Peyer's patch (tissue), 4 donors: ENCODE measurements around the gene STEAP4. TPM values are rescaled to one million over a fixed set of nuclear protein-coding genes. Genes with fewer than 3 reads are reported as not detected.

Source experiments
- DNase-seq, 3 donors: peaks; one replicate each; pipeline ENCODE4 v3.0.0-alpha.2; 2017 to 2019
- H3K27ac ChIP-seq, 4 donors: fragments of 200-600 bp; sonication (generic); one replicate each; pipeline ENCODE4 v1.5.1; 2016 to 2019
- H3K27me3 ChIP-seq, 2 donors: fragments of 200-600 bp; sonication (generic); one replicate each; pipeline ENCODE4 v1.5.1; 2019
- H3K36me3 ChIP-seq, 3 donors: fragments of 200-600 bp; sonication (generic); one replicate each; pipeline ENCODE4 v1.5.1; 2016 to 2019
- H3K4me1 ChIP-seq, 4 donors: fragments of 200-600 bp; sonication (generic); one replicate each; pipeline ENCODE4 v1.5.1; 2016 to 2019
- H3K4me3 ChIP-seq, 4 donors: fragments of 200-600 bp; sonication (generic); 1 replicate in 3 of 4; 2 replicates in 1 of 4; pipeline ENCODE4 v1.5.1; 2016 to 2019; ENCODE audit warnings: mild to moderate bottlenecking in 1 of 4
- H3K9me3 ChIP-seq, 4 donors: fragments of 200-600 bp; sonication (generic); one replicate each; pipeline ENCODE4 v1.5.1; 2016 to 2019; ENCODE audit warnings: mild to moderate bottlenecking in 1 of 4
- POLR2A ChIP-seq, 2 donors: fragments of 450-650 bp; IDR thresholded peaks; one replicate each; pipeline ENCODE4 v1.5.1; 2017; ENCODE audit warnings: antibody characterized with exemption in 2 of 2, mild to moderate bottlenecking in 2 of 2, moderate library complexity in 2 of 2
- total RNA-seq, 4 donors: library from RNA; depleted of rRNA; stranded (reverse); fragments of >200 nt; gene quantifications; one replicate each; pipeline ENCODE4 v1.1.0, GENCODE V29; 2016
- TF ChIP-seq, protein P1 (sequence below), 6 experiments: fragments of 450-650 bp in 4 of 6; fragments of 200-600 bp in 2 of 6; sonication (generic) in 1 of 6; IDR thresholded peaks; one replicate each; pipeline ENCODE4 v1.5.1; 2017 to 2019; ENCODE audit warnings: antibody characterized with exemption in 6 of 6, mild to moderate bottlenecking in 3 of 6, moderate library complexity in 1 of 6

STEAP4 gene
- total RNA-seq, 4 donors from 2014 or later = 1.9 to 16.5 (median 5.1) TPM

DNA sequence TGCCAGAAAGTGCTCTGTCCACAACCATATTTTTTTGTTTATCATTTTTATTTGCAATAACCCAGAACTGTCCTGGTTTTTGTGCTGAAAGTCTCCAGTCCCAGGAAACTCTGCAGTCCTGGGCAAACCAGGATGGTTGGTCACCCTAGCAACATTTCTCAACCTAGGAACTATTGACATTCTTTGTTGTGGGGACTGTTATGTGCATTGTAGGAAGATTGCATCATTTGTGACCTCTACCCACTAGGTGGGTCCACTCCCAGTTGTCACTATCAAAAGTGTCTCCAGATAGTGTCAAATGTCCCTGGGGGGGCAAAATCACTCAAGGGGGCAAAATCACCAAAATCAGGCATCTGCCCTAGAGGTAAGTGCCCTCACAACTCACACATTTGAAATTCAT lies 72.9 kb downstream of the STEAP4 start:
- H3K4me3 ChIP-seq = no peak overlapping the region
- TF ChIP-seq, protein P1, sequence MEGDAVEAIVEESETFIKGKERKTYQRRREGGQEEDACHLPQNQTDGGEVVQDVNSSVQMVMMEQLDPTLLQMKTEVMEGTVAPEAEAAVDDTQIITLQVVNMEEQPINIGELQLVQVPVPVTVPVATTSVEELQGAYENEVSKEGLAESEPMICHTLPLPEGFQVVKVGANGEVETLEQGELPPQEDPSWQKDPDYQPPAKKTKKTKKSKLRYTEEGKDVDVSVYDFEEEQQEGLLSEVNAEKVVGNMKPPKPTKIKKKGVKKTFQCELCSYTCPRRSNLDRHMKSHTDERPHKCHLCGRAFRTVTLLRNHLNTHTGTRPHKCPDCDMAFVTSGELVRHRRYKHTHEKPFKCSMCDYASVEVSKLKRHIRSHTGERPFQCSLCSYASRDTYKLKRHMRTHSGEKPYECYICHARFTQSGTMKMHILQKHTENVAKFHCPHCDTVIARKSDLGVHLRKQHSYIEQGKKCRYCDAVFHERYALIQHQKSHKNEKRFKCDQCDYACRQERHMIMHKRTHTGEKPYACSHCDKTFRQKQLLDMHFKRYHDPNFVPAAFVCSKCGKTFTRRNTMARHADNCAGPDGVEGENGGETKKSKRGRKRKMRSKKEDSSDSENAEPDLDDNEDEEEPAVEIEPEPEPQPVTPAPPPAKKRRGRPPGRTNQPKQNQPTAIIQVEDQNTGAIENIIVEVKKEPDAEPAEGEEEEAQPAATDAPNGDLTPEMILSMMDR (IDR thresholded peaks at IDR 0.05) = no peak
- TF ChIP-seq POLR2A (IDR thresholded peaks at IDR 0.05) = no peak

DNA sequence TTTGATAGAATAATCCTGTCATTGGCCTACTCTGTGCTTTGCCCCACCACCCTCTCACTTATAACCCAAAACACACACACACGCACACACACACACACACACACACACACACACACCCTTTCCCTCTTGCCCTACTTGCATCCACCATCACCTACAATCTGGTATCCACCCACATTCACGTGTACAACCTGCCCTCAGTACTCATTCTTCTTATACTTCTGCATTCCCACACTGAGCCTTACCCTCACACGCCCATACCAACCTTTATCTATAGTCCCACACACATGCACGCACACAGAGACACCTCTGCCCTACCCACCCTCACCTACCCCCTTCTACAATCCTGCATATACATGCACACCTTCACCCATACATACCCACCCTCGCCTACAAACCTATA lies 76.0 kb downstream of the STEAP4 start:
- Histone ChIP-seq H3K27ac (no peak overlapping the region), H3K4me3 (peak overlapping the region in 1 of 4 donors; percentile 22), H3K4me1 (peaks cover 0 to 7% (median 2%) of the 10 kb centered on the region in 4 donors), H3K27me3 (no peaks in the 10 kb centered on the region), H3K9me3 (no peaks in the 10 kb centered on the region), H3K36me3 (no peaks in the 10 kb centered on the region)
- TF ChIP-seq, protein P1 (IDR thresholded peaks at IDR 0.05) = no peak
- TF ChIP-seq POLR2A (IDR thresholded peaks at IDR 0.05) = no peak
- no peak for DNase-seq

More for the DNA sequence above, 72.9 kb downstream of the STEAP4 start:
- peaks cover 0 to 3% (median under 1%) of the 10 kb centered on the region in 4 donors for H3K4me1 ChIP-seq
- H3K27ac ChIP-seq = no peak overlapping the region
- H3K27me3 ChIP-seq = no peaks in the 10 kb centered on the region
- H3K36me3 ChIP-seq = no peaks in the 10 kb centered on the region
- no peak for DNase-seq
- H3K9me3 ChIP-seq = no peaks in the 10 kb centered on the region

DNA sequence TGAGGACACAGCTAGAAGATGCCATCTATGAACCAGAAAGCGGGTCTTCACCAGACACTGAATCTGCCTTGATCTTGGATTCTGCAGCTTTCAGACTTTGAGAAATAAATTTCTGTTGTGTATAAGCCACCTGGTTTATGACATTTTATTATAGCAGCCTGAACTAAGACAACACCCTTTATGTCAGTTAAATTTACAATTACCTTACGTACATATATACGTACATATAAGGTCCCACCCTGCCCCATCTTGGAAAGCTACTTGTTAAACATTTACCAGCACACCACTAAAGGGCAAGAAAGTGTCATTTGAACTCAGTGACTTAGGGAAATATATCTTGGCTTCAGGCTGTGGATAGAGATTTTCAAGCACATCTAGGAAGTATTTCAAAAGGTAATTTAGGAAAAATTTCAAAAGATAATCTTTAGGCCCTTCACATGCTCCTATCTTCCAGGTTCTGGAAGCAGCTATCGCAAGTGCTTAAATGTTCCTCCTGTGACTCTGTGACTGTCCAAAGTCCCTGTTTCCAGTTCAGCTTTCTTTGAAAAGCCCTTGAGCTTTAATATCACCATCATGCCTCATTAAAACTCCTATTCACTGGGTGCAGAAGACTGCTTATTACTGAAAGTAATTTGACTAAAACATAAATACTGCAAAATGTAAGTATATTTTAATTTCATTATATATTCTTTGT lies 77.2 kb downstream of the STEAP4 start:
- Histone ChIP-seq H3K36me3 (no peaks in the 10 kb centered on the region), H3K27ac (peak overlapping the region in 3 of 4 donors; percentile 26 to 74 (median 72)), H3K27me3 (no peaks in the 10 kb centered on the region), H3K4me1 (peaks cover 0 to 7% (median 2%) of the 10 kb centered on the region in 4 donors), H3K9me3 (no peaks in the 10 kb centered on the region), H3K4me3 (peak overlapping the region in 2 of 4 donors; percentile 4 to 22)
- peak in 1 of 3 donors; percentile 62 for DNase-seq
- peak in 1 of 2 donors; percentile 21 for TF ChIP-seq POLR2A (IDR thresholded peaks at IDR 0.05)
- TF ChIP-seq, protein P1 (IDR thresholded peaks at IDR 0.05) = peak in 1 of 6 experiments; percentile 6

DNA sequence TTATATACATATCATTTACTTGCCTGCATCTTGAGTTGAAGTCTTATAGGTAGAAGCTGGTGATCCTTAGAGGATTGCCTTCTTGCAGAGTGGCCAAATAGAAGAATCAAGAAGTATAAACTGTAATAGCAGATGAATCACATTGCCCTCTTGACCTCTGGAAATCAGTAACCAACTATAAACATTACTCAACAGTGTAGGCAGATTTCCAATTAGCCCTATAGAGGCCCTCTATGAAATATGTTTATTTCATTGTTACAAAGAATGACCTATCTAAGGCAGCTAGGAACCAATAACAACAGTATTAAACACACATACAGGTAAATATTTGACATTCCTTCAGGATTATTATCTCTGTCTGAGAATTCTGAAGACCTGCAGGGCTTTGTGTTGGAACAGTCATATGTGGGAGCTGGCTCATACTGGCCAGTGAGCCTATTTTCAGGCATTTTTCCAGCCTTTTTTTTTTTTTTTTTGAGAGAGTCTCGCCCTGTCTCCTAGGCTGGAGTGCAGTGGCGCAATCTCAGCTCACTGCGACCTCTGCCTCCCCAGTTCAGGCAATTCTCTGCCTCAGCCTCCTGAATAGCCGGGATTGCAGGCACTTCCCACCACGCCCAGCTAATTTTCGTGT lies 79.7 kb downstream of the STEAP4 start:
- Histone ChIP-seq H3K27me3 (no peaks in the 10 kb centered on the region), H3K4me1 (peaks cover 0 to 7% (median 2%) of the 10 kb centered on the region in 4 donors), H3K4me3 (peak overlapping the region in 3 of 4 donors; percentile 3 to 53 (median 46)), H3K27ac (peak overlapping the region in 3 of 4 donors; percentile 50 to 73 (median 72)), H3K9me3 (no peaks in the 10 kb centered on the region), H3K36me3 (no peaks in the 10 kb centered on the region)
- peak in 2 of 3 donors; percentile 71 to 80 for DNase-seq
- peak; percentile 76 to 91 for TF ChIP-seq POLR2A (IDR thresholded peaks at IDR 0.05)
- TF ChIP-seq, protein P1 (IDR thresholded peaks at IDR 0.05) = no peak

DNA sequence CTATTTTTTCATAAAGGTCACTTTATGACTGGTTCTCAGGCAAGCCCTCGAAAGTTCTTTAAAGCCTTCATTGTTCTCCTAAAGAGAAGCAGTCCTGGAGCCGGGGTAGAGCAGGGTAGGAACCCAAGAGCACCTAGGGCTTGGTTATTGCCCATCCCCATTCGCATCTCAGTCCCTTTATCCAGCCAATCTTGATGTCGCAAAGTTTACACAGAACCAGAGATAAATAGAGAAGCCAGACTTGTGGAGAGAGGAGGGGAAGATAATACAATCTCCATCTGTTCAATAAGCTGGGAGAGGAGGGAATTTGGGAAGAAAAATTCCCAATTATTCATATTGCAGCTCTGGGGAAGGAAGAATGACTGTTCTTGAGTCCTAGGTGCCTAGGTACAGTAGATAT lies 80.5 kb downstream of the STEAP4 start:
- Histone ChIP-seq H3K27ac (peak overlapping the region in 2 of 4 donors; percentile 54 to 72), H3K4me1 (peaks cover 0 to 7% (median 3%) of the 10 kb centered on the region in 4 donors), H3K9me3 (no peaks in the 10 kb centered on the region), H3K27me3 (no peaks in the 10 kb centered on the region), H3K4me3 (peak overlapping the region in 3 of 4 donors; percentile 3 to 53 (median 46)), H3K36me3 (no peaks in the 10 kb centered on the region)
- DNase-seq = no peak
- TF ChIP-seq, protein P1 (IDR thresholded peaks at IDR 0.05) = no peak
- TF ChIP-seq POLR2A (IDR thresholded peaks at IDR 0.05) = no peak
